WI38 (cell line): ENCODE measurements around the gene TMSB15C.
"Not testable (repeated sequence)": the region's sequence is repeated elsewhere in the genome, so short reads cannot be mapped to it uniquely, and the experiment has no call there.

Source experiments
- H3K4me3 ChIP-seq: 2 replicates; pipeline ENCODE4 v1.5.1; 2011; ENCODE audit warnings: low read depth, mild to moderate bottlenecking, control low read depth, low read length
- TF ChIP-seq, protein P1 (sequence below): IDR thresholded peaks from 2 replicates; pipeline ENCODE4 v1.5.1; 2012; ENCODE audit warnings: low read depth, mild to moderate bottlenecking, control low read depth, low read length

TMSB15C gene

DNA sequence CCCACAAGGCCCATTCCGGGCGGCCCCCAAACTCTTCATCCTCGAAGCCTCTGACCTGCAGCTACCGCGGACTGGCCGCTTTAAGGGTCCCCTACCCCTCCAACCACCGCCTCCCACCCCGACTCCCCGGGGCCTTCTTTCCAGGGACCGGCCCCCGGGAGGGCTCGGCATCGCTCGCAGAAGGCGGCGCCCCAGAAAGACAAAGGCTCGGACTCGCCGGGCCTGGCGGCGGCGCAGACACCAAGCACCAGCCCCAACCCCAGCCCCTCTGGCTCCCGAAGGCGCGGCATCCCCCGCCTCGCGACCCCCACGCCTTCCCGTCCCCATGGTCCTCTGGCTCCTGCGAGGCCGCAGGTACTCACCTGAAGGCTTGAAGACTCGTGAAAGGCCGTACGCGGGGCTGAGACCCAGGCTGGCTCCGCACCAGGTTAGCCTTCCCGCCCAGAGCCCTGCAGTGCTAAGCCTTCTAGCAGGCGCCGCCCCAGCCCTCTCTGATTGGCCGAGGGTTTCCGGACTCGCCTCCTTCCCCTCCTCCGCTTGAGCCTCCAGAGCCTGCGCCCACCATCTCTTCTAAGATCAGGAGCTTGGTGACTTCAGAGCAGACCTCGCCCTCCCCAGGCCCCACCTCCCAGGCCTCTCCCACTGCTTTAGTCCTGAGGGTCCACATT is at the start of gene TMSB15C:
Gene TMSB15C, minus strand, starts transcription at position 459 of the 668 bp plus-strand sequence.
- not testable (repeated sequence) for H3K4me3 ChIP-seq

DNA sequence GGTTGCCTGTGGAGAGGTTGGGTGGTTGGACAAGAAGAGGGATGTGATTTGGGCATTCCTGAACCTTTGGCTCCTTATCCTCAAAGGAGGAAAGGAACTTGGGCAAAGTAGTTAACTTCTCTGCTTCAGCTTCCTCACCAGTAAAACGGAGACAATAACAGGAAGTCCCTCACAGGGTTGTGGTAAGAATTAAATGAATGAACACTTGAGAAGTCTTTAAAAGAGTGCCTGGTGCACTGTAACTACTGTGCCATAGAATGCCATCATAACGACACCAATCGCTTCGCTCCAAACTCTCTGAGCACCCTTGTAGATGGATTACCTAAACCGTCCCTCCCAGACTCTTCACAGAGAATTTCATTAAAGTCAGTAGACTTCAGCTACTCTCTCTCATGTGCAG is 46.8 kb upstream of the TMSB15C start:
- H3K4me3 ChIP-seq = no peak overlapping the region
- TF ChIP-seq, protein P1, sequence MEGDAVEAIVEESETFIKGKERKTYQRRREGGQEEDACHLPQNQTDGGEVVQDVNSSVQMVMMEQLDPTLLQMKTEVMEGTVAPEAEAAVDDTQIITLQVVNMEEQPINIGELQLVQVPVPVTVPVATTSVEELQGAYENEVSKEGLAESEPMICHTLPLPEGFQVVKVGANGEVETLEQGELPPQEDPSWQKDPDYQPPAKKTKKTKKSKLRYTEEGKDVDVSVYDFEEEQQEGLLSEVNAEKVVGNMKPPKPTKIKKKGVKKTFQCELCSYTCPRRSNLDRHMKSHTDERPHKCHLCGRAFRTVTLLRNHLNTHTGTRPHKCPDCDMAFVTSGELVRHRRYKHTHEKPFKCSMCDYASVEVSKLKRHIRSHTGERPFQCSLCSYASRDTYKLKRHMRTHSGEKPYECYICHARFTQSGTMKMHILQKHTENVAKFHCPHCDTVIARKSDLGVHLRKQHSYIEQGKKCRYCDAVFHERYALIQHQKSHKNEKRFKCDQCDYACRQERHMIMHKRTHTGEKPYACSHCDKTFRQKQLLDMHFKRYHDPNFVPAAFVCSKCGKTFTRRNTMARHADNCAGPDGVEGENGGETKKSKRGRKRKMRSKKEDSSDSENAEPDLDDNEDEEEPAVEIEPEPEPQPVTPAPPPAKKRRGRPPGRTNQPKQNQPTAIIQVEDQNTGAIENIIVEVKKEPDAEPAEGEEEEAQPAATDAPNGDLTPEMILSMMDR = no peak

DNA sequence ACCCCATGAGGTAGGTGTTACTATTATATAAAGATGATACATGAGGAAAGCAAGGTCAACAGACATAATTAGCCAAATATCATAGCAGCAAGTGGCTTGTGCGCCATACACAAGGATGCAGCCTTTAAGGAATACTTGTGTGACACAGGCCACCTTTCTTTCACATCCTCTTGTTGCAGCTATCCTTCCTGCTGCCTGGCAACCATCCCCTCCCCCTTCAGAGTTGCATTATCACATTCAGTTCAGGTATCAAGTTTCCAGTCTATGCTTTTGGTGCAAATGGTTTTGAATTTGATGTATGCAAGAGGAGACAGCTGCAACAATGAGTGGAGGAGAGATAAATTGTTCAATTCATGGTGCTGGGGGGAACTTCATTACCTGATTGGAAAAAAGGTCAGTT is 42.7 kb upstream of the TMSB15C start:
- TF ChIP-seq, protein P1 = no peak
- H3K4me3 ChIP-seq = no peak overlapping the region

DNA sequence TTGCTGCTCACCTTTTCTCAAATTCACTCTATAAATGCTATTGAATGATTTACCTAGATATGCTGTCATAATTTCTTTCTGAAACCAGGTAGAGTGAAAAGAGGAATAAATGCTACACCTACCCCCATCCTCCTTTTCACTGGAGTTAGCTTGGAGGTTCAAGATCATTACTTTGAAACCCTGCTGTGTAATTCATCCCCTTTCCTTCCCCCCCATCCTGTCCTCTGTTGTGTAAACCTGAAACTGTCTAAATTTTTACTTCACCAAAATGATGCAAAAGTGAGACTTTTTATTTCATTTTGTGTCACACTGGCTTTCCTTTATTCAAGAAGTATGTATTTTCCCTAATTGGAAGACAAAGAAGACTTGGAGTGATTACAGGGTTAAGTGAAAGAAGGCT is 41.7 kb upstream of the TMSB15C start:
- H3K4me3 ChIP-seq = no peak overlapping the region
- TF ChIP-seq, protein P1 = no peak

DNA sequence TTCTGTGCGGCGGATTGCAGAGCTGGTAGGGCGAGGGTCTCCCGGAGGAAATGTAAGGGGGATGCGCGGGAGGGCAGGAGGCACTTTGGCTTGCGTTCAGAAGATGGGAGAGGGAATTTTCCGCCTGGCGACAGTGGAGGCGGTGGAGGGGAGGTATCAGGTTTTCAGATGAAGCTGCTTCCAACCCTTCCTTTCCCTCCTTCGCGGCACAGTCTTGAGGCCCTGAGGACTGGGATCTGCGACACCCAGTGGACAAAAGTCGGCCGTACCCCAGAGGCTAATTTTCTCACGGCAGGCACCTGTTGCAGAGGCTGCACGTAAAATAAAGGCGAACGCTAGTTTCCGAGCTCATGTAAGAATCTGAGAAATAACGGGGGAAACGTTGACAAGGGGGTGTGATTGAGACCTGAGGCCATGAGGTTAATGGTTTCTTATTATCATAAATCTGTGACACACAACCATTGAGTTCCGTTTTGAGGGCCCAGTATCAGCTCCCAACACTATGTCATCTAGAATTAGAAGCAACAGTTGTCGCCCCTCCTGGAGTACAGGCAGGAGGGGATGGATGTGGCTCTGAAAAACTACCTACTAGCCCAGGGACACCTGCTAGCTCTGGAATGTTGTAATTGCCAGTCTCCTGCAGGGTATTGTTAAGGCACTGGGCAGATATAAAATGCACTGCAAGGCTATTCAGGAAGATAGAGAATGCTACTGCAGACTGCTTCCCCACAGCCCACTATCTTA is 37.4 kb upstream of the TMSB15C start:
- peak overlapping the region; percentile 60 for H3K4me3 ChIP-seq
- TF ChIP-seq, protein P1 = peak; percentile 28; the same call in 1 of the 2 replicates

DNA sequence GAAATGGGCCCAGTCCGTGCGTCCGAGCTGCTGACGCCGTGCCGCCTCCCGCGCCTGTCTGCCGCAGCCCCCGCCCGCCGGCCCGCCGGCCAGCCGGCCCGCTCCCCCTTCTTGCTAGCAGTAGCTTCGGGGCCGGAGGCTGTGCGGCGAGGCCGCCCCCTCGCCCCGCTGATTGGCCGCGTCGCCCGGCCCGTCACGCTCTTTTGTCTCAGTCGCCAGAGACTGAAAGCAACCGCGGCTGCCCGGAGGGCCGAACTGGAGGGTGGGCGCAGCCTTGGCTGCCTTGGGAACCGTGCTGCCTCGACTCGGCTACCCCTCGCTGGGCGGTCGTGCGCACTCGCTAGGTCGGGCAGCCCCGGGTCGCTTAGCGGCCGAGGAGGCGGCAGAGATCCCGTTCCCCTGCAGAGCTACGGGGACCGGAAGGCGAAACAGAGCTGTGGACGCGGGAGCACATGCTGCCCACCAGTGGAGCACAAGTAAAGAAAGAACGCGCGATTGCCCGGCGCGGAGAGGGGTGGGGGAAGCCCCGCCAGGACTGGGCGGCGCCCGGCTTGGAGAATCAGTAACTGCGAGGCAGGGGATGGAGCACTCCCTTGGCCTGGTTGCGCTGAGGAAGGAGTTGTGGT is 36.4 kb upstream of the TMSB15C start, which contains the start of gene ZCCHC18:
Gene ZCCHC18, plus strand, starts transcription at position 198 of the 626 bp plus-strand sequence. CDS start 1,589 bp downstream, outside the sequence.
- H3K4me3 ChIP-seq = peak within 1 kb of the TSS; percentile 60

DNA sequence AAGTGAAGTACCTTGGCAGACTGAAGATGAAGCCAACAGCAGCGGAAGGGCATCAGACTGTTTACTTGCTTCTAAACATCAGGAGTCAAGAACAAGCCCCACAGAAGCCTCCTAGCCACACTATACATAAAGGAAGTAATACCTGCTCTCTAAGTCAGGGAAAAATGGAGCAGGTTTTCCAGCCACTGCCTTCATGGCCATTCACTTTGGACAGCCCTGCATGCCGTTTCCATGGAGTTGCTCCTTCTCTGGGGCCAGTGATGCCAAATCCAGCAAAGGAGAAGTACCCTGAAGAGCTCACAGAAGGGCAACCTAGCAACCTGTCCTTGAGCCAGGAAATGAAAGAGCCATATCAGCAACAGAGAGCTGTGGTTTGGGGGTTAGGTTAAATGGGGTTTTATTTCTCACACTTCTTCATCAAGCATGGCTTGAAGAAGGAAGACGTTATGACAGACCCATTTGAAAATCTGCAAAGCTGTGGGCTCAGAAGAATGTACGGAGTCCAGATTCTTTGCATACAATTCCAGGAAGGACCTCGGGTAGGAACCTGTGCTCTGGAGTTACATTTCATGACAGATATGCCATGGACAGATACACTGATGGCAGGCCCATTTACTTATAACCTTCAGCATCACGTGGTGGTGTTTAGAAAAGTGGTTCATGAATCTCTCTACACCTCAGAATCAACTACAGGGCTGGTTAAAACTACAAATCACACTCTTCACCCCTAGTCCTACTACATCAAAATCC is 34.6 kb upstream of the TMSB15C start:
- H3K4me3 ChIP-seq = not testable (repeated sequence)

More for the DNA sequence above, 36.4 kb upstream of the TMSB15C start, which contains the start of gene ZCCHC18:
- TF ChIP-seq, protein P1 = no peak

DNA sequence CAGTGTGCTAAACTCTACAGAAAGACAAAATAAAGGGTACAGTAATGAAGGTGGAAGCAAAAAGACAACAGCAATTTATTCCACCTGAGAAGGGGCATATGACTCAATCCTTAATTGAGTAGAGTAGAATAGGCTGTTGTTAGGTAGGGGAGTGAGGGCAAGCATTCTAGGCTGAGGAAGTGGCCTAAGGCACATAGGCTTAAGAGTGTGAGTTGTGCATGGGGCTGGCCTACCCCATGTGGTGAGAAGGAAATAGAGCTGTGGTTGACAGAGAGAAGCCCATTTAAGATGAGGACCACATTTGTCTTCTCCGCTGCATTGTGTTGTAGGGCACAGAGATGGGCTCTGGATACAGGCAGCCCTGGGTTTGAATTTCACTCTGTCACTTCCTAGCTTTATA is 32.9 kb upstream of the TMSB15C start:
- H3K4me3 ChIP-seq = no peak overlapping the region
- TF ChIP-seq, protein P1 = no peak
